Right lobe of liver (tissue), 4 donors: ENCODE results near the gene KIF23.

ENCODE experiments used
- POLR2A ChIP-seq: fragments of 450-650 bp; IDR thresholded peaks from one replicate; pipeline ENCODE4 v1.6.1; 2017; ENCODE audit warnings: antibody characterized with exemption, mild to moderate bottlenecking
- TF ChIP-seq, protein P1 (sequence below), 4 donors: fragments of 200-600 bp in 3 of 4; fragments of 450-650 bp in 1 of 4; IDR thresholded peaks; one replicate each; pipeline versions ENCODE4 v1.5.1 to v1.8.0; 2016 to 2022; ENCODE audit warnings: antibody characterized with exemption in 4 of 4, mild to moderate bottlenecking in 2 of 4
- donor health status: DM: no; HTN: no; CAD: no.
- donor health status: DM: no; HTN: no; CAD: no.
- donor health status: DM: no; HTN: yes; CAD: no.

DNA sequence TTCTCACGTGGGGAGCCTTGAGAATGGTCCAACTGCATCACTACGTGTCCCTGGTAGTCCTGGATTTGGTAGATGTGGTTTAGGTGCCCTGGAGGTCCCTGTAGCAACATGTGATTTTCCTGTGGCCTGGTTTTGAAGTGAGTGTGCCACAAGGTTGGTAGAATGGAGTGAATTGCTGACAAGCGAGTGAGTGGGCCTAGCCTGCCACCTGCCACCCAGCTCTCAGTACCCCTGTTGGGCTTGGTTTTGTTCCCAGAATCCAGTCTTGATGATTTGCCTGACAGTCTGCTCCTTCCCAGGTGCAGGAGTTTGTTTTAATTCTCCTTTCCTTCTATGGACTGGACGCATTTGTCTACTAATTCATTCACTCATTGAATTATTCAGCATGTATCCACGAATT lies 57.9 kb downstream of the KIF23 start:
- TF ChIP-seq, protein P1, sequence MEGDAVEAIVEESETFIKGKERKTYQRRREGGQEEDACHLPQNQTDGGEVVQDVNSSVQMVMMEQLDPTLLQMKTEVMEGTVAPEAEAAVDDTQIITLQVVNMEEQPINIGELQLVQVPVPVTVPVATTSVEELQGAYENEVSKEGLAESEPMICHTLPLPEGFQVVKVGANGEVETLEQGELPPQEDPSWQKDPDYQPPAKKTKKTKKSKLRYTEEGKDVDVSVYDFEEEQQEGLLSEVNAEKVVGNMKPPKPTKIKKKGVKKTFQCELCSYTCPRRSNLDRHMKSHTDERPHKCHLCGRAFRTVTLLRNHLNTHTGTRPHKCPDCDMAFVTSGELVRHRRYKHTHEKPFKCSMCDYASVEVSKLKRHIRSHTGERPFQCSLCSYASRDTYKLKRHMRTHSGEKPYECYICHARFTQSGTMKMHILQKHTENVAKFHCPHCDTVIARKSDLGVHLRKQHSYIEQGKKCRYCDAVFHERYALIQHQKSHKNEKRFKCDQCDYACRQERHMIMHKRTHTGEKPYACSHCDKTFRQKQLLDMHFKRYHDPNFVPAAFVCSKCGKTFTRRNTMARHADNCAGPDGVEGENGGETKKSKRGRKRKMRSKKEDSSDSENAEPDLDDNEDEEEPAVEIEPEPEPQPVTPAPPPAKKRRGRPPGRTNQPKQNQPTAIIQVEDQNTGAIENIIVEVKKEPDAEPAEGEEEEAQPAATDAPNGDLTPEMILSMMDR (IDR thresholded peaks at IDR 0.05) = no peak
- TF ChIP-seq POLR2A = no peak
